ENCODE measurements around the gene ARID3A. TPM values are rescaled to one million over a fixed set of nuclear protein-coding genes. Genes with fewer than 3 reads are reported as not detected.

Gene ARID3A
- total and polyA plus RNA-seq, 7 donors: 1.4 to 11.6 (median 3.7) TPM

GRCh38 chr19:1015061-1015781, 89.4 kb downstream of the ARID3A start:
- Histone ChIP-seq H3K4me1 (peaks cover 0 to 65% (median 55%) of the 10 kb centered on the region in 4 donors), H3K27me3 (no peaks in the 10 kb centered on the region), H3K27ac (peak overlapping the region in 1 of 4 donors; percentile 66), H3K4me3 (no peak overlapping the region), H3K9me3 (no peaks in the 10 kb centered on the region), H3K36me3 (peaks cover 31 to 44% (median 40%) of the 10 kb centered on the region in 4 donors)
- no peak for DNase-seq
- WGBS, 2 donors: 86 to 91% methylated on average over 29 of the region's 29 CpGs
- TF ChIP-seq POLR2AphosphoS5 (IDR thresholded peaks at IDR 0.05) (no peak), CTCF (IDR thresholded peaks at IDR 0.05) (no peak), EP300 (IDR thresholded peaks at IDR 0.05) (no peak), POLR2A (IDR thresholded peaks at IDR 0.05) (no peak)
- intact Hi-C loops (cut with DNase I): no loop called here

- Histone ChIP-seq H3K27ac (peak overlapping the region in 3 of 4 donors; percentile 15 to 66 (median 58)), H3K27me3 (no peaks in the 10 kb centered on the region), H3K4me1 (peaks cover 0 to 62% (median 56%) of the 10 kb centered on the region in 4 donors), H3K9me3 (no peaks in the 10 kb centered on the region), H3K4me3 (no peak overlapping the region), H3K36me3 (peaks cover 23 to 36% (median 32%) of the 10 kb centered on the region in 4 donors)
- no peak for DNase-seq
- TF ChIP-seq POLR2A (IDR thresholded peaks at IDR 0.05): no peak
- TF ChIP-seq POLR2AphosphoS5 (IDR thresholded peaks at IDR 0.05): no peak
- TF ChIP-seq EP300 (IDR thresholded peaks at IDR 0.05): no peak
- TF ChIP-seq CTCF (IDR thresholded peaks at IDR 0.05): no peak
- WGBS, 2 donors: 75 to 77% methylated on average over 31 of the region's 31 CpGs
- intact Hi-C loops (cut with DNase I): no loop called here
These were observed 90.2 kb downstream of the ARID3A start for GRCh38 chr19:1015782-1016646.

- intact Hi-C loops (cut with DNase I): no loop called here
- no peak for TF ChIP-seq EP300 (IDR thresholded peaks at IDR 0.05)
- TF ChIP-seq POLR2A (IDR thresholded peaks at IDR 0.05): no peak
- peak in 1 of 4 donors; percentile 50 for TF ChIP-seq POLR2AphosphoS5 (IDR thresholded peaks at IDR 0.05)
- H3K36me3 ChIP-seq: peaks cover 17 to 29% (median 25%) of the 10 kb centered on the region in 4 donors
- H3K9me3 ChIP-seq: no peaks in the 10 kb centered on the region
- no peak overlapping the region for H3K4me3 ChIP-seq
- H3K27me3 ChIP-seq: no peaks in the 10 kb centered on the region
- peak; percentile 75 for DNase-seq
- H3K4me1 ChIP-seq: peaks cover 0 to 63% (median 58%) of the 10 kb centered on the region in 4 donors
- 35 to 57% methylated on average over 12 of the region's 12 CpGs for WGBS, 2 donors
- H3K27ac ChIP-seq: peak overlapping the region; percentile 15 to 66 (median 46)
These were observed 90.8 kb downstream of the ARID3A start for GRCh38 chr19:1016647-1017114.

- Histone ChIP-seq H3K27ac (peak overlapping the region; percentile 15 to 66 (median 46)), H3K9me3 (no peaks in the 10 kb centered on the region), H3K27me3 (no peaks in the 10 kb centered on the region), H3K4me1 (peaks cover 0 to 69% (median 64%) of the 10 kb centered on the region in 4 donors), H3K4me3 (no peak overlapping the region), H3K36me3 (peaks cover 10 to 23% (median 19%) of the 10 kb centered on the region in 4 donors)
- TF ChIP-seq EP300 (IDR thresholded peaks at IDR 0.05) (no peak), POLR2AphosphoS5 (IDR thresholded peaks at IDR 0.05) (no peak), POLR2A (IDR thresholded peaks at IDR 0.05) (no peak), CTCF (IDR thresholded peaks at IDR 0.05) (no peak)
- 32 to 60% methylated on average over 24 of the region's 24 CpGs for WGBS, 2 donors
- intact Hi-C loops (cut with DNase I): no loop called here
- no peak for DNase-seq
These were observed 91.5 kb downstream of the ARID3A start for GRCh38 chr19:1017115-1017905.

Data from sigmoid colon (tissue), 7 donors.